Measurements from ENCODE around the gene FRS2. TPM values are rescaled to one million over a fixed set of nuclear protein-coding genes. Genes with fewer than 3 reads are reported as not detected.

FRS2 gene
- total and polyA plus RNA-seq, 9 donors = 15.5 to 64.2 (median 43.2) TPM

GRCh38 chr12:69517406-69517805 is 47.2 kb downstream of the FRS2 start:
- 90 to 91% (median 91%) methylated on average over 2 of the region's 2 CpGs for WGBS, 3 donors
- Histone ChIP-seq H3K27me3 (no peaks in the 10 kb centered on the region), H3K4me3 (no peak overlapping the region), H3K9me3 (no peaks in the 10 kb centered on the region), H3K36me3 (no peaks in the 10 kb centered on the region), H3K4me1 (ENCODE audit: insufficient read depth) (peaks cover 6% of the 10 kb centered on the region), H3K27ac (no peak overlapping the region)
- TF ChIP-seq EP300 (IDR thresholded peaks at IDR 0.05) (no peak), POLR2A (IDR thresholded peaks at IDR 0.05) (no peak), CTCF (IDR thresholded peaks at IDR 0.05) (no peak)
- no peak for DNase-seq
- intact Hi-C loops (cut with DNase I) = no loop called here

- Histone ChIP-seq H3K4me1 (ENCODE audit: insufficient read depth) (no peaks in the 10 kb centered on the region), H3K27ac (no peak overlapping the region), H3K27me3 (no peaks in the 10 kb centered on the region), H3K36me3 (no peaks in the 10 kb centered on the region), H3K9me3 (no peaks in the 10 kb centered on the region), H3K4me3 (no peak overlapping the region)
- TF ChIP-seq POLR2A (IDR thresholded peaks at IDR 0.05) (no peak), CTCF (IDR thresholded peaks at IDR 0.05) (no peak), EP300 (IDR thresholded peaks at IDR 0.05) (no peak)
- intact Hi-C loops (cut with DNase I) = loop anchor here in 1 of 4 donors (10.0 kb wide), 1 partner anchor 45 kb away; the partner anchor contains the start of gene FRS2
- no peak for DNase-seq
- WGBS, 3 donors = 89 to 94% (median 93%) methylated on average over 7 of the region's 7 CpGs
These were observed 49.7 kb downstream of the FRS2 start for GRCh38 chr12:69519871-69520270.

GRCh38 chr12:69523433-69524330 is 53.5 kb downstream of the FRS2 start:
- DNase-seq = no peak
- WGBS, 3 donors = 92 to 96% (median 95%) methylated on average over 11 of the region's 11 CpGs
- Histone ChIP-seq H3K36me3 (no peaks in the 10 kb centered on the region), H3K4me1 (ENCODE audit: insufficient read depth) (peaks cover 3% of the 10 kb centered on the region), H3K9me3 (no peaks in the 10 kb centered on the region), H3K4me3 (no peak overlapping the region), H3K27me3 (no peaks in the 10 kb centered on the region), H3K27ac (no peak overlapping the region)
- intact Hi-C loops (cut with DNase I) = loop anchor here in 1 of 4 donors (10.0 kb wide), 1 partner anchor 49 kb away; the partner anchor contains the start of gene FRS2
- TF ChIP-seq CTCF (IDR thresholded peaks at IDR 0.05) (no peak), EP300 (IDR thresholded peaks at IDR 0.05) (no peak), POLR2A (IDR thresholded peaks at IDR 0.05) (no peak)

GRCh38 chr12:69524331-69524630 is 54.1 kb downstream of the FRS2 start:
- TF ChIP-seq CTCF (IDR thresholded peaks at IDR 0.05) (no peak), EP300 (IDR thresholded peaks at IDR 0.05) (no peak), POLR2A (IDR thresholded peaks at IDR 0.05) (no peak)
- Histone ChIP-seq H3K4me3 (no peak overlapping the region), H3K27me3 (no peaks in the 10 kb centered on the region), H3K27ac (no peak overlapping the region), H3K36me3 (no peaks in the 10 kb centered on the region), H3K4me1 (ENCODE audit: insufficient read depth) (peaks cover 4% of the 10 kb centered on the region), H3K9me3 (no peaks in the 10 kb centered on the region)
- 81 to 100% (median 100%) methylated on average over 2 of the region's 2 CpGs for WGBS, 3 donors
- intact Hi-C loops (cut with DNase I) = loop anchor here in 1 of 4 donors (10.0 kb wide), 1 partner anchor 49 kb away; the partner anchor contains the start of gene FRS2
- DNase-seq = no peak

Data from ovary (tissue), 9 donors.